HG02623 (cell line): Measurements from ENCODE around the gene RXRA.

ENCODE experiments used
- ATAC-seq: cut with Tn5 transposase; IDR thresholded peaks from one replicate; pipeline ENCODE4 v1.9.1; 2021; ENCODE audit warnings: moderate library complexity; ENCODE audit not compliant: unreplicated experiment

Gene RXRA

DNA sequence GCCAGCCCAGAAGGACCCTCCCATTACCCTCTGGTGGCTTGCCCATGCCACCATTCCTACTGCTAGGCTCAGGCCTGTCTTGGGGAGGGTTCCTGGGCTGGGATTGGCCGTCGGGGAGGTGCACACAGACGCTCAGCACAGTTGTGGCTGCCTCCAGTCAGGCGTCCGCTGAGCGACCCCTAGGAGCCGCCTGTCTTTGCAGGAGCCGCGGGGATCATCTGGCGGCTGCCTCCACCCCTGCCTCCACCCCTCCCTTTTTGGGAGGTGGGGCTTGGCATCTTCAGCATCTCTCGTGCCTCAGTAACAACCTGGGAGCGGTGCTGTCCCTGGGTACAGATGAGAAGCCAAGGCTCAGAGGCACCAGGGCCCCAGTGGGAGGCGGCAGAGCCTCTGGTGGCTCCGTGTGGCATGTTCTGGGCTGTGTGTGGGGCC is 39.6 kb downstream of the RXRA start:
- no peak for ATAC-seq

DNA sequence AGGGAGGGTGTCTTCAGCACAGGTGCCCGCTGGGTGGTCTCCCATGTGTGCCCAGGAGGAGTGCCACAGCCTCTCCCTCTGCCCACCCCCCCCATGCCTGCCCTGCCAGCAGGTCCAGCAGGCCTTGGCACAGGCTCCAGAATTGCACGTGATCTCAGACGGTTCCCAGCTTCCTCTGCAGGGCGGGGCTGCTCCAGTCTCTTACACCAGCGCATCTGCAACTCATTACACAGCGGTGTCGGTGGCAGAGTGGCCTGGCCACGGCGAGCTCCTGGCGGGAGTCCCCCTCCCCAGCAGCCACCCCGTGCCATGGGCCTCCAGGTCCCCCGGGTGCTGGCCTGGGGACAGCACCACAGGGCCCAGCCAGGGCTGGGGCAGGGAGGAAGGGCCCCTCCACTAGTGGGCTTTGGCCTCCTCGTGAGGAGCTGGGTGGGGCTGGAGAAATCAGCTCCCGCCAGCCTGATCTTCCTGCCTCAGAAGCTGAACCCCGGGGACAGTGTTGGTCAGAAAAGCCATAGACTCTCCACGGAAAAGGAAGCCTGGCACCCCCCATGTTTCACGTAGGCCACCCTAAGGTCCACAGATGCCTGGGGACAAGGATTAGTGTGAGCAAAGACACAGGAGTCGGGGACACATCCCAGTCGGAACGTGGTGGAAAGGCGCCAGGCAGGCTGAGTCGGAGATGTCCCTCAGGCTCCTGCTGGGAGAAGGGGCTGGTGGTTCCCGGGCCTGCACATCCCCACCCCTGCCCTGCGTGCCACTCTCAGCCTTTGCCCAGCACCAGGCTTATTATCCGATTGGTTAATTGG is 40.2 kb downstream of the RXRA start:
- no peak for ATAC-seq

DNA sequence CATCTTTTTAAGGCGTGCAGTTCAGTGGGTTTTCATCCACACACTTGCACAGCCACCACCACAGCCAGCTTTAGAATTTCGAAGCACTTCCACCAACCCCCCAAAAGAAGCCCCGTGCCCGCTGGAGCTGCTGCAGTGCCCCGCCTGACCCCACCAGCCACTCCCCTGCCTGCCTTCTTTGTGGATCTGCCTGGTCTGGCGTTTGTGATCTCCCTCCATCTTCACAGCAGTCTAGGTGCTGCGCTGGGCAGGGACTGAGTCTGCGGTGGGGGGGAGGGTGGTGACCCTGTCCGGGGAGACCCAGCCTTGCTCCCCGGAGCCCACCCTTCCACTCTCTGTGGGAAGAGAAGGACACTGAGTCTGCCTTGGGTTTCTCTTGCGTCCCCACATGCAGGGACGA is 40.8 kb downstream of the RXRA start:
- ATAC-seq, result no peak

DNA sequence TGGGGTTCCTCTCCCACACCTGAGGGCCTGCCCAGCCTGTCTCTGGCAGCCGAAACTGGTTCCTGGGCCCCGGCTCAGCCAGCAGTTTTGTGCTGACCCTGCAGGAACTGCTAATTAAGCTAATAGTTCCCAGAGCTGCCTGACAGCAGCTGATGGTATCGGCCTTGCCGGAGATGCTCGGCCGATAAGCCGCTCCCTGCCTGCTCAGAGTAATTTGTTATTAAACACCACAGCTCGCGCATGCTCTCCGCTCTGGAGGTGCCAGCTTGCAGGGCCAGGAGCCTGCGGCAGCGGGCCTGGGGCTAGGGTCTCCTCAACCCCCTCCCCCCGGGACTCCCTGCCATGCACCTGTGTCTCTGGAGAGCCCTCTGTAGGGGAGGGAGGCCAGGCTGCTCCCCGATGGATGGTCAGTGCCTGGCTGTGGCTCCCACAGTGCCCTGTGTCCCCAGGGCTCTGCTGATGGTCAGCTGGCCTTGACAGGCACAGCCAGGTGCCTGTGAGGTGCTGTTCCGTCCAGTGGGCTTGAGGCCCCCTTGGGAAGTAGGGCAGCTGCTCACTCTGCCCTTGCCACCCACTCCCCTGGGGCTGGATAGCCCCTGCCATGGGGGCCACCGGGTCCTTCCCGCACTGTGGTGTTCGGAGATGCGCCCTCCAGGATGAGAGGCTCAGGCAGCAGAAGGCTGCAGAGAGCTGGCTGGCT is 41.7 kb downstream of the RXRA start:
- ATAC-seq, result no peak

DNA sequence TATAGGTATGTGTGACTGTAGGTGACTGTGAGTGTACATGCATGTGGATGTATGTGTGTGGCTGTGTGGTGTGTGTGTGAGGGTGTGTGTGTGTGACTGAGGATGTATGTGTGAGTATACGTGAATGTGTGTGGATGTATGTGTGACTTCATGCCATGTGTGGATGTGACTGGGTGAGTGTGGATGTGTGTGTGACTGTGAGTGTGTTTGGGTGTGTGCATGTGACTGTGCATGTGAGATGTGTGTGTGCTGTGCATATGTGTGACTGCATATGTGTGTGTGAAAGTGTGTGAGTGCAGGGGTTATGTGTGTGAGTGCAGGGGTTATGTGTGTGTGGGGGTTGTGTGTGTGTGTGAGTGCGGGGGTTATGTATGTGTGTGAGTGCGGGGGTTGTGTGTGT is 42.3 kb downstream of the RXRA start:
- ATAC-seq, result no peak

DNA sequence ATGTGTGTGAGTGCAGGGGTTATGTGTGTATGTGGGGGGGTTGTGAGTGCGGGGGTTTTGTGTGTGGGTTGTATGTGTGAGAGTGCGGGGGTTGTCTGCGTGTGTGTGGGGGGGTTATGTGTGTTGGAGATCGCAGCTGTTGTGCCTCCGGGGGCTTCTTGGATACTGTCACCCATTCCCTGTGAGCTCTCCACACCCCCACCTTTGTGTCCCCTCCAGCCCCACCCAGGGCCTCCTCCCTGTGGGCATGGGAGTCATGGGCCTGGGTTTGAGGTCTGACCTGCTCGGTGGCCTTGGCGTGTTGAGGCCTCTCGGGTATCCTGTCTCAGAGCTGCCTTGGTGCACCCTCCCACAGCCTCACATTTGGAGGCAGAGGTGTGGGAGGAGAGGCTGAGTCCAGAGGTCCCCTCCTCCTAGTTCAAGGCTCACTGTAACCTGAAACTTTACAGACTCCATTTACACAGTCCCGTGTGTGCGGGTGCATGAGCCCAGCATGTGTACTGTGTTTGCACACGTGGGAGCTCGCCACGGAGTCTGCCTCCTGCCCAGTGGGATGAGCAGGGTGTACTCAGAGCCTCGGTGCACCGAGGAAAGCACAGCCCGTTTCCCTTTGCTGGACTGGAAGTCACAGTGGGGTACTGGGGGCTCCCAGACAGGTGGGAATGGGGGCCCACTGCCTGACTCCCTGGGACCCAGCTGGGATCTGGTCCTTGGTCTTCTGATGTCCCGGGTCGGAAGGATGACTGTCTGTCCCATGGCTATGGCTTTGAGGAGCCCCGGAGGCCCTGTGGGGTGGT is 43.4 kb downstream of the RXRA start:
- no peak for ATAC-seq

DNA sequence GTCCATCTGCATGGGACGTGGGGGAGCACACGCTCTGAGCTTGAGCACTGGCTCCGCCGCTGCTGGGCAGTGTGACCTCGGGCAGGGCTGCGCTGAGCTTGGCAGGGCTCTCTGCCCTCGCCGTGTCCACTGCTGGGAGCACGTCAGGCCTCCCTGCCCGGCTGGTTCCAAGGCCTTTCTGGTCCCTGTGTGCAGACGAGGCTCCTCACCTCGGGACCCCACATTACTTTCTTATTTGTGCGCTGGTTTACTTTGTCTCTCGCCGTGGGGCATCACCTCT is 43.9 kb downstream of the RXRA start:
- ATAC-seq, result no peak

DNA sequence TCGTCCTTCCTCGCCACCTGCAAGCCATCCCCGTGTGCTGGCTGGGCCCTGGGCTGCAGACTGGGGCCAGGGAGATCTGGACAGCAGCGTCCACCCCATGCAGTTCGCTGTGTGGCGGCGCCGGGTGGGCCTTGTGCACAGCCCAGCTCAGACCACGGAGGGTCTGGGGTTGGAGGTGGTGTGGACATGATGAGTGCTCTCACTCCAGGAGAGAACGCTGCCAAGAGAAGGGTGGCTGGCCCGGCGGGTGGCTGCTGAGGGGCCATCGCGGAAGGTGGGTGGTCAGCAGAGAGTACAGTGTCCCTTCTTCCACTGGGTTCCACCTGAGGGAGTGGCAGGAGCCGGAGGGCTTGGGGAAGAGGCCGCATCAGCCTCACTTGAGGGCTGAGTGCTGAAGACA is 44.4 kb downstream of the RXRA start:
- no peak for ATAC-seq

DNA sequence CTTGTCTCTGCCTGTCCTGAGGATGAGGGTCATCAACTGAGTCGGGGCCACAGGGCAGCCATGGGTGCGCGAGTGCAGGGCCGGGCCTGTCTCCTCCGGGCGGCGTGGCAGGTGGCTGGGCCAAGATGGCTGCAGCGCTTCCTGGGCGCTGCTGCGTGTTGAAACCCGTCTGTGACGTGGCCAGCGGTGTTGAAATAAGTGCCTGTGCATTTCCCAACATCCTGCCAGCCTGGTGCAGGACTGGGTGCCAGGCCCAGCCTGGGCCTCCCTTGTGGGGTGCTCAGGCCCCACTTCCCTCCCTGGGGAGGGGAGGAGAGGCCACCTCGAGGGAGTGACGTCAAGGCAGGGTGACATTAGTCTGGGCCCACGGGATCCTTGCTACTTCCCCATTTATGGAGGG is 45.5 kb downstream of the RXRA start:
- ATAC-seq, result no peak

DNA sequence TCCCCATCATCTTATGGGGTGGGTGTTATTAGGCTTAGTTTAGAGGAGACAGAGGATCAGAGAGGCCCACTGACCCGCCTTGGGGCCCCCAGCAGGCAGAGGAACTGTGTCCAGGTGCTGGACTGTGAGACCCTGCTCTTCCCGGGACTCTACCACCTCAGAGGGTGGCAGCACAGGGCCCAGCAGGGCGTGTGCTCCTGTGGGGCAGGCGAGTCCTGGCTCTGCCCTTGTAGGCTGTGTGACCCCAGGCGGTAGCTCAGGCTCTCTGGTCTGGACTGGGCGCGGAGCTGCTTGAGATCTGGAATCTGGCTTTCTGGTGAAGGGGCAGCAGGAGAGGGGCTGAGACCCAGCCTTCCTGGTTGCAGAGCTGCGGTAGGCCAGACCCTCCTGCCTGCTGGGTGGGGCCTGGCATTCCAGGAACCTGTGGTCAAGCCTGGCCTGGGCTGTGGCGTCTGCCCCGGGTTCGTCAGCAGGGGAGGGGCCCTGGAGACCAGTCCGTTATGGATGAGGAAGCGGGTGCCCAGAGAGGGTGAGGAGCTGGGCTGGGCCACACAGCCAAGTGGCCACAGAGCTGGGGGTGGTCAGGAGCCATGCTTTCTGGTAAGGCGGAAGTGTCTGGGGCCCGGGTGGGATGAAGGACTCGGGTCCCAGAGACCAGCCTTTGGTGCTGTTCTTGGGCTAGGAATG is 46.5 kb downstream of the RXRA start:
- ATAC-seq, result no peak

DNA sequence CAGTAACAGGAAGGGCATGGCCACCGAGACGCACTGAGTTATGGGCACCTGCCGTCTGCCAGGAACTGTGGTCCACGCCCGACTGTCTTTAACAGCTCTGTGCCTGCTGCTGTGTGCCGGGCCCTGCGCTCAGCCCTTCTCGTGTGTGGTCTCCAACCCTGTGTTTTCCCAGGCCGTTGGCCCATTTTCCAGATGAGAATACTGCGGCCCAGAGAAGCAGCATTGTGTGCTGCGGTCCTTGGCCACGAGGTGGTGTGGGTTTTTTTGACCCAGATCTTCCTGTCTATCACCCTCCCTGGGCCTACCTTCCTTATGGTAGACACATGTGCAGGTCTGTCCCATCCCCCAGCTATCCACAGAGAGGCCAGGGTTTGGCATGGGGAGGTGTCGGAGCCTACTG is 47.0 kb downstream of the RXRA start:
- ATAC-seq, result no peak

DNA sequence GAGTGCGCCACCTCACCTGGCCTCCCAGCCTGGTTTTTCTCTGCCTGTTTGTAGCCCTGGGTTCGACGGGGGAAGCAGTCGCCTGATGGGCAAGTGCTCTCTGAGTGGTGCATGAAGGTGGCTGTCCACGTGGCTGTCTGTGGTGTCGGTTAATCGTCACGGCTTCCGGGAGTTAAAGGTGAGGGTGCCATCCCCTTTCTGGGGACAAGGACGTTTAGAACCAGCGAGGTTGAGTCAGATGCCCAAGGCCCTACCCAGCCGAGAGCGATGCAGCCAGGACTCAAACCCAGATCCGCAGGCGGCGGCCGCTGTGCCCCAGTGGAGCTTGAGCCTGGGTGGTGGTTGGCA is 47.7 kb downstream of the RXRA start:
- no peak for ATAC-seq

DNA sequence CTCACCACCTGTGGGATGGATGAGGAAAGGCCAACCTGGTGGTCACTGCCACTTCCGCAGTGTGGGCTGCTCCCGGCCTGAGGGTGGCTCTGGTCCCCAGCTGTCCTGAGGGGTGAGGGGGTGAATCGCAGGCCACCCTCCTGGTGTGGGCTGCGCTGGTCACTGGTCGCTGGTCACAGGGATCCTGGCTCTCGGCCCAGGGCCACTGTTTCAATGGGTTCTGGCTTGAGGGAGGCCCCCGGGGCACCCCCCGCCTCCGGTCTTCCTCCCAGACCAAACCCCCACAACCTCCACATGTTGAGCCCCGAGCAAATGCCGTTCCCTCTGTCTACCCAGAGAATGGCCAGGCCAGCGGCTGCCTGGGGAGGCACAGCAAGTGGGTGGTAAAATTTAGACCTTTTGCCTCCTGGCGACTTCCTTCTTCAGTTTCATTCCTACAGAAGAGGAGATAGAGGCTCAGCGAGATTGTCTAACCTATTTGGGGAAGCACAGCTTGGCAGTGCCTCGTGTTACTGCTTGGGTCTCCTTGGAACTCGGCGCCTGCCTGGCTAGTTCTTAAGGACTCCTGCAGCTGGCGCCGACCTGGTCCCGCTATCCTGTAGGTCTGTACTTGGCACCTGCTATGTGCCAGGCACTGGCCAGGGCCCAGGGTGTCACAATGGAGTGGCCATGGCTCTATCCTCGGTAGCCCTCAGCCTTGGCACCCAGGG is 48.2 kb downstream of the RXRA start:
- ATAC-seq, result no peak

DNA sequence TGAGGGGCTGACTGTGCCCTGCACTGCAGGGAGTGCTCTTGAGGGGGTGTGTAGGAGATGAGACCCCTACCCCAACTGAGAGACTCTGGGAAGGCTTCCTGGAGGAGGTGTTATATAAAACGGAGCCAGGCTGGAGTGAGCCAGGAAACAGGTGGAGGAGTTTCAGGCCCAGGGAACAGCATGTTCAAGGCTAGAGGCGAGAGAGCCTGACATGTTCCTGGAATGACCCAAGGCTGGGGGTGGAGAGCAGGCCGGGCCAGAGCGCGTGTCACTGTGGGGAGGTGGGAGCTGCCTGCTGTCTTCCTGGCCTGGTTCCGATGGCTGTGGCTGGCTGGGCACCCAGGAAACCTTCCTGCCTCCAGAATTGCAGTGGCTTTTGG is 48.7 kb downstream of the RXRA start:
- ATAC-seq, result no peak

DNA sequence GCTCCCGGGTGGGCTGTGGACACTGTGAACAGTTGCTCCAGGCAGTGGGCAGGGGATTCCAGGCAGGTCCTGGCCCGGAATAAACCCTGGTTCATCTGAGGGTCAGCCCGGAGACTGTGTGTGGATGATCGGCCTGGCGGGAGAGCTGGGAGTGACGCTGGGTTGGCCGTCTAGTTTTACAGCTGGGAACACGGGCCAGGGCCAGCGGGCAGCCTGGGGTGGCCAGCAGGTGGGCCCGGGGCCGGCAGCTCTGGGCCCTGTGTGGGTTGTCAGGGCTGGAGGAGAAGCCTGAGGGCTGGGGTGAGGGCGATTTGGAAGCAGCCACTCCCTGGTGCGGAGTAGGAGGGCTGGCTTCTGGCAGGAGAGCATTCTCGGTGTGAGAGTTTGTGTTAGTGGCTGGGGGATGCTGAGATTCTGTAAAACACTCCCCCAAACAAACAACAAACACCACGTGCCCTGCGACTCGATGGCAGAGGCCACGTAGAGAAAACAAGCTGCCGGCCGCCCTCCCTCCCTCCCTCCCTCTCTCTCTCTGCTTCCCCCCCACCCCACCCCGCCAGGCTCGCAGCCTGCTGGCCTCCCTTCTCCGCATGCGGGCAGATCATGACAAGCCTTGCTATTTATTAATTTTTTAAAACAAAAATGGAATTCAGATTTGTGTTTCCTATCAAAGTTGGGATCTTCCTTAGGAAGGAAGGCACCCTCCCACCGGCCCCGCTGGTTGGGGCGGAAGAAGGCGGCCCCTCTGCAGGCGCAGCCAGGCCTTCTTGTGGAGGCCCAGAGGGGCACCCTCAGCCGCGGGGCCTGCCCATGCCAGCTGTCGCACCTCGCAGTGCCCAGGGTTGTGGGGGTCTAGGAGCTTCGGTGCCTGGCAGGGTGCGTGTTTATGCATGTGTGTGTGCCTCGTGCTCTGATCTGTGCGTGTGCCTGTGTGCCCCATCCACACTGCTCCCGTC is 49.5 kb downstream of the RXRA start:
- ATAC-seq, result no peak

DNA sequence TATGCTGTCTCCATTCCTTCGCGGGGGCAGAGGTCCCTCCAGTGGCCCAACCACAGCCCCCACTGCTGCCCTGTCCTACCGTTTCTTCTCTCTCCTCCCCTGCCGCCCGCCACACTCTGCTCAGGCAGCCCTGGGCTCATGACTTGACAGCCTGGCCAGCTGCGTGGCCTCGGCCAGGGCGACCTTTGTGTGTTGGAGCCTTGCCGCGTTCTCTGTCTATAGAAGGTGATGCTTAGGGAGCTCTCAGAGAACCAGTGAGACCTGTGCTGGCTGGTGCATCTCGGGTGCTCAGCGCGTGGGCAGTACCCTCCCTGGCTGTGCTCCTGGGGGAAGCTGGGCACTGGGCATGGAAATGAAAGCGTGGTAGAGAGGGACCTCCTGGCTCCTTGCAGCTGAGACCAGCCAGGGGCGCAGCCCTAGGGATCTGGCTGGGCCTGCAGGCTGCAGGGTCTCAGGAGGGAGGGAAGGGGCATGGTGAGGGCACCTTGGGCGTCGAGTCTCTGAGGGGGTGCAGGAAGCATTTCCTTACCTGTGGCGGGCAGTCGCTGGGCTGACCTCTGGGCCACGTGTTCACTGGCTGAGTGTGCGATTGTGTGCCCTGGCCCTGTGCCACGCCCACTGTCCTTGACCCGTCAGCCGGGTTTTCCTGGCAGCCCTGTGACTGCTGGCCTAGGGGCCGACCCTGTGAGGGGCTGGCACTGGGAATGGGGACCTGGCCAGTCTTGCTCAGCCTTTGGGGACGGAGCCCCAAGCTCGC is 50.3 kb downstream of the RXRA start:
- no peak for ATAC-seq

DNA sequence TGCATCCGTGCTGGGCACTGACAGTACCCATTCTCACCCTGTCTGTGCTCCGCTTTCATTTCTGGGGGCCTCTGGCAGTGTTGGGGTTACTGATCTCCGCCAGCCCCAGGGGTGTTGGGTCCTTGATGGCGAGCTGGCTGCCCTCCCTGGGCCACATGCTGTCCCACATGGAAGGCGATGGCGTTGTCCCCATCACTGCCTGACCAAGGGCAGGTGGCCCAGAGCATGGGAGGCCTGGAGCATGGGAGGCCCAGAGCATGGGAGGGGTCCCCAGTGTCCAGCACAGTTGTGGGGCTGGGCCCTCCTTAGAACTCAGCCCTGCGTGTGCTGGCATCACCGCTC is 50.9 kb downstream of the RXRA start:
- no peak for ATAC-seq

DNA sequence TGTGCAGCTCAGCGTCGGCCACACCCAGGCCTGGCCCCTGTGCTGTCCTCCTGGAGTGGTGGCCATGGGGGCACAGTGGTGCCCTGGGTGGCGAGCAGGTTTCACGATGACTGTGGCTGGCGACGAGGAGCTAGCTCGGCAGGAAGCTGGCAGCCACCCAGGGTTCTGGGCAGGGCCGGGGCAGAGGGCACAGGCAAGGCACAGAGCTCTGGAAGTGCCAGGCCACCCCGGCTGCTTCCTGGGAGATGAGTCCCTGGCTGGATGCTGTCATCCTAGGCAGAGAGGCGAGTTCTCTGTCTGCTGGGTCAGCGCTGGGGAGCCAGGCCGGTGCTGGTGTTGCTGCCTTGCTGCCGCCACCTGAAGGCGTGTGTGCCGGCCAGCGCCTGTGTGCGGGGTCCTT is 51.7 kb downstream of the RXRA start:
- no peak for ATAC-seq

DNA sequence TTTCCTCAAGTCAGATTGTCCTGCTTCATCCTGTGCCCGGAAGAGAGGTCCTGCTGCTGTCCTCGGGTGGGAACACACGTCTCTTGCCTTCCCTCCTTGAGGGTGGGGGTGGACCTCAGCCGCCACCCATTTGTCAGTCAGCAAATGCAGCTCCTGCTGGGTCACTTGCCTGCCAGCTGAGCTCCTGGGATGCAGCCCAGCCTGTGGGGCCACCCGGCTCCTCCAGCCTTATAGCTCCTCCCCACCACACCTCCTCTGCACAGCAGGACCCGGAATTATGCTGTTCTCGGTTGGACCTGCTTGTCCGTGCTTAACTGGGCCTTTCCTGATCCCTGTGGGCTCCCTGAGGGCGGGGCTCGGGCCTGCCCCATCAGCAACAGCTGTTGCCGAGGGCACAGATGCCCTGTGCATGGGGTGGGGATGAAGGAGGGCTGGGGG is 52.7 kb downstream of the RXRA start:
- no peak for ATAC-seq
